Parathyroid adenoma (tissue), 2 donors: ENCODE data around the gene RUNDC1.
"Not testable (repeated sequence)": the region's sequence is repeated elsewhere in the genome, so short reads cannot be mapped to it uniquely, and the experiment has no call there.

Experiments
- H2AFZ ChIP-seq: fragments of 300-600 bp; sonication (generic); one replicate; pipeline ENCODE4 v1.7.0; 2017; ENCODE audit warnings: antibody characterized with exemption, mild to moderate bottlenecking
- H3K27ac ChIP-seq: fragments of 300-600 bp; sonication (generic); one replicate; pipeline ENCODE4 v1.7.0; 2017
- H3K27me3 ChIP-seq: fragments of 300-600 bp; sonication (generic); one replicate; pipeline ENCODE4 v1.7.0; 2017; ENCODE audit warnings: low read length; ENCODE audit not compliant: control insufficient read depth, insufficient read depth
- H3K36me3 ChIP-seq: fragments of 300-600 bp; sonication (generic); one replicate; pipeline ENCODE4 v1.7.0; 2017; ENCODE audit warnings: low read length; ENCODE audit not compliant: control insufficient read depth, insufficient read depth
- H3K4me1 ChIP-seq: fragments of 300-600 bp; sonication (generic); one replicate; pipeline ENCODE4 v1.7.0; 2017; ENCODE audit warnings: control low read depth
- H3K4me2 ChIP-seq: fragments of 300-600 bp; sonication (generic); one replicate; pipeline ENCODE4 v1.7.0; 2017; ENCODE audit warnings: low read length
- H3K4me3 ChIP-seq: fragments of 300-600 bp; sonication (generic); one replicate; pipeline ENCODE4 v1.7.0; 2017; ENCODE audit warnings: low read depth, low read length
- H3K79me2 ChIP-seq: fragments of 300-600 bp; sonication (generic); one replicate; pipeline ENCODE4 v1.7.0; 2017; ENCODE audit warnings: control low read depth
- H3K9ac ChIP-seq: fragments of 300-600 bp; sonication (generic); one replicate; pipeline ENCODE4 v1.7.0; 2017; ENCODE audit warnings: mild to moderate bottlenecking
- H3K9me3 ChIP-seq: fragments of 300-600 bp; sonication (generic); one replicate; pipeline ENCODE4 v1.7.0; 2017; ENCODE audit warnings: low read length; ENCODE audit not compliant: control insufficient read depth
- TF ChIP-seq, protein P1 (sequence below): fragments of 300-600 bp; sonication (generic); IDR thresholded peaks from one replicate; pipeline ENCODE4 v1.7.0; 2017; ENCODE audit warnings: antibody characterized with exemption, mild to moderate bottlenecking
- donor health status: primary hyperparathyroidism.

Gene RUNDC1

DNA sequence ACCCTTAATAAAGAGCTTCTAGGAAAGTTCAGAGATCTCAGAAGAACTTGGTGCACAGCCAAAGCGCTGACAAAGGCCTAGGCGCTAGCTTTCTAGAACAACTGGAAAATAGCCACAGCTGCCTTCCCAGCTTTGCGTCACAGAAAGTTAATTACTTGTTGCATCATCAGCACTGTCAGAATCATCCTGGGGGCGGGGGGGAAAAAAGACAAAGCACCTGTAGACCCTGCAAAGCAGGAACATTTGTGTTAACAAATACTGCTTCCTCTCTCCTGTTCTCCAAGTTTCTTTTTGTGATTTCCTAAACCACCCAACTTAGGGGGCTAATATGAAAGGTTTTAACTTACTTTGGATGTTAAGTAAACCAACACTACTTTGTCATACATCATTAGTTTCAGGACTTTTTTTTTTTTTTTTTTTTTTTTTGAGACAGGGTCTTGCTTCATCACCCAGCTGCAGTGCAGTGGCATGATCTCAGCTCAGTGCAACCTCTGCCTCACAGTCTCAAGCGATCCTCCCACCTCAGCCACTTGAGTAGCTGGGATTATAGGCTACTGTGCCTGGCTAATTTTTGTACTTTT lies 11.3 kb upstream of the RUNDC1 start:
- Histone ChIP-seq H2AFZ (no peak overlapping the region), H3K79me2 (no peaks in the 10 kb centered on the region), H3K36me3 (no peaks in the 10 kb centered on the region), H3K4me1 (no peaks in the 10 kb centered on the region), H3K4me2 (no peak overlapping the region), H3K27ac (no peak overlapping the region), H3K9me3 (no peaks in the 10 kb centered on the region), H3K9ac (no peak overlapping the region), H3K27me3 (no peaks in the 10 kb centered on the region), H3K4me3 (no peak overlapping the region)
- TF ChIP-seq, protein P1, sequence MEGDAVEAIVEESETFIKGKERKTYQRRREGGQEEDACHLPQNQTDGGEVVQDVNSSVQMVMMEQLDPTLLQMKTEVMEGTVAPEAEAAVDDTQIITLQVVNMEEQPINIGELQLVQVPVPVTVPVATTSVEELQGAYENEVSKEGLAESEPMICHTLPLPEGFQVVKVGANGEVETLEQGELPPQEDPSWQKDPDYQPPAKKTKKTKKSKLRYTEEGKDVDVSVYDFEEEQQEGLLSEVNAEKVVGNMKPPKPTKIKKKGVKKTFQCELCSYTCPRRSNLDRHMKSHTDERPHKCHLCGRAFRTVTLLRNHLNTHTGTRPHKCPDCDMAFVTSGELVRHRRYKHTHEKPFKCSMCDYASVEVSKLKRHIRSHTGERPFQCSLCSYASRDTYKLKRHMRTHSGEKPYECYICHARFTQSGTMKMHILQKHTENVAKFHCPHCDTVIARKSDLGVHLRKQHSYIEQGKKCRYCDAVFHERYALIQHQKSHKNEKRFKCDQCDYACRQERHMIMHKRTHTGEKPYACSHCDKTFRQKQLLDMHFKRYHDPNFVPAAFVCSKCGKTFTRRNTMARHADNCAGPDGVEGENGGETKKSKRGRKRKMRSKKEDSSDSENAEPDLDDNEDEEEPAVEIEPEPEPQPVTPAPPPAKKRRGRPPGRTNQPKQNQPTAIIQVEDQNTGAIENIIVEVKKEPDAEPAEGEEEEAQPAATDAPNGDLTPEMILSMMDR, result no peak

DNA sequence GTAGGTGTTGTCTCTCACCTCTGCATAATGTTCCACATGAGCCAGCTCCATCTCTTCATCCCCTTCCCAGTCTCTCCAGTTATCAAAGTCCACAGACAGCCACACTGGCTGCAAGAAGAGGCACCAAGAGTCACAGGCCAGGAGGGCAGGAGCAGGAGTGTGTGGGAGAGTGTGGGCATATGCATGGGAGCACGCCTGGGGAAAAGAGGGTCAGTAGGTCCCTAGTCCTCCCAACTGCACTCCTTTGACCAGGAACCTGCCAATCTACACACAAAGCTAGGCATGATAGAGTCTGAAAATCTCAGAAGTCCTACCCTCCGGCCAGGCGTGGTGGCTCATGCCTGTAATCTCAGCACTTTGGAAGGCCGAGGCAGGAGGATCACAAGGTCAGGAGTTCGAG lies 8.8 kb upstream of the RUNDC1 start:
- Histone ChIP-seq H3K4me3 (no peak overlapping the region), H2AFZ (no peak overlapping the region)

DNA sequence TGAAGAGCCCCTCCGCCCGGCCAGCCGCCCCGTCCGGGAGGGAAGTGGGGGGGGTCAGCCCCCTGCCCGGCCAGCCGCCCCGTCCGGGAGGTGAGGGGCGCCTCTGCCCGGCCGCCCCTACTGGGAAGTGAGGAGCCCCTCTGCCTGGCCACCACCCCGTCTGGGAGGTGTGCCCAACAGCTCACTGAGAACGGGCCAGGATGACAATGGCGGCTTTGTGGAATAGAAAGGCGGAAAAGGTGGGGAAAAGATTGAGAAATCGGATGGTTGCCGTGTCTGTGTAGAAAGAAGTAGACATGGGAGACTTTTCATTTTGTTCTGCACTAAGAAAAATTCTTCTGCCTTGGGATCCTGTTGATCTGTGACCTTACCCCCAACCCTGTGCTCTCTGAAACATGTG lies 7.0 kb upstream of the RUNDC1 start:
- H3K4me3 ChIP-seq, H3K27ac ChIP-seq, H3K27me3 ChIP-seq, H3K9me3 ChIP-seq, H3K36me3 ChIP-seq, H2AFZ ChIP-seq, H3K4me1 ChIP-seq, H3K9ac ChIP-seq, H3K79me2 ChIP-seq, H3K4me2 ChIP-seq: not testable (repeated sequence)

More for the DNA sequence above, 8.8 kb upstream of the RUNDC1 start:
- no peak overlapping the region for H3K27ac ChIP-seq
- no peaks in the 10 kb centered on the region for H3K36me3 ChIP-seq
- TF ChIP-seq, protein P1, result no peak
- no peaks in the 10 kb centered on the region for H3K4me1 ChIP-seq
- H3K27me3 ChIP-seq, result no peaks in the 10 kb centered on the region
- H3K9ac ChIP-seq, result no peak overlapping the region
- H3K79me2 ChIP-seq, result no peaks in the 10 kb centered on the region
- H3K9me3 ChIP-seq, result no peaks in the 10 kb centered on the region
- no peak overlapping the region for H3K4me2 ChIP-seq

DNA sequence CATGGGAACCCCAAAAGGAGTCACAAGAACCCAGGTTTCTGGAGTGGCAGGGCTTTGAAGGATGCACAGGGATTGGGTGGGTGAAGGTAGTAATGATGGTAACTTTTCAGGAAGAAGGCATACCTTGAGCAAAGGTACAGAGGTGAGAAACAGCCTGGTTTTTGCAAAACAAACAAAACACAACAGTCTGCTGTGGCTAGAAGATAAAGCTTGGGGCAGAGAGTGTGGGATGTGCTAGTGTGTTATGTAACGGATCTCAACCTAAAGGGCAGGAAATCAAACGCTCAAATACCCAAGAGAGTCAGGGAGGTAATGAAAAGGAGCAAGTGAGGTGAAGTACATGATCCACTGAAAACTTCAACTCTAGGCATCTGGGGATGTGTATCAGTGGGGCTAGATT lies 5.1 kb upstream of the RUNDC1 start:
- no peaks in the 10 kb centered on the region for H3K79me2 ChIP-seq
- H3K27me3 ChIP-seq, result no peaks in the 10 kb centered on the region
- TF ChIP-seq, protein P1, result no peak
- no peak overlapping the region for H2AFZ ChIP-seq
- no peak overlapping the region for H3K9ac ChIP-seq
- no peak overlapping the region for H3K4me2 ChIP-seq
- H3K27ac ChIP-seq, result no peak overlapping the region
- H3K36me3 ChIP-seq, result no peaks in the 10 kb centered on the region
- no peak overlapping the region for H3K4me3 ChIP-seq
- H3K9me3 ChIP-seq, result no peaks in the 10 kb centered on the region
- no peaks in the 10 kb centered on the region for H3K4me1 ChIP-seq

DNA sequence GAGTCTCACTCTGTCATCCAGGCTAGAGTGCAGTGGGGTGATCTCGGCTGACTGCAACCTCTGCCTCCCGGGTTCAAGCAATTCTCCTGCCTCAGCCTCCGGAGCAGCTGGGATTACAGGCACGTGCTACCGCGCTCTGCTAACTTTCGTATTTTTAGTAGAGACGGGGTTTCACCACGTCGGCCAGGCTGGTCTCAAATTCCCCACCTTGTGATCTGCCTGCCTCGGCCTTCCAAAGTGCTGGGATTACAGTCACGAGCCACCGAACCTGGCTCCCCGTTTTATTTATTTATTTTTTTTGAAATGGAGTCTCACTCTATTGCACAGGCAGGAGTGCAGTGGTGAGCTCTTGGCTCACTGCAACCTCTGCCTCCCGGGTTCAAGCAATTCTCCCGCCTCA lies 4.7 kb upstream of the RUNDC1 start:
- not testable (repeated sequence) for H3K4me2 ChIP-seq, H2AFZ ChIP-seq, H3K79me2 ChIP-seq, H3K4me3 ChIP-seq, H3K27ac ChIP-seq, H3K9ac ChIP-seq, H3K36me3 ChIP-seq, H3K9me3 ChIP-seq, H3K27me3 ChIP-seq, H3K4me1 ChIP-seq
